LNCAP (cell line): ENCODE results near the gene CYP2W1.

ENCODE experiments used
- TF ChIP-seq, protein P1 (sequence below): fragments of 450-650 bp; IDR thresholded peaks from 2 replicates; pipeline ENCODE4 v1.5.1; 2017; ENCODE audit warnings: mild to moderate bottlenecking

Gene CYP2W1

DNA sequence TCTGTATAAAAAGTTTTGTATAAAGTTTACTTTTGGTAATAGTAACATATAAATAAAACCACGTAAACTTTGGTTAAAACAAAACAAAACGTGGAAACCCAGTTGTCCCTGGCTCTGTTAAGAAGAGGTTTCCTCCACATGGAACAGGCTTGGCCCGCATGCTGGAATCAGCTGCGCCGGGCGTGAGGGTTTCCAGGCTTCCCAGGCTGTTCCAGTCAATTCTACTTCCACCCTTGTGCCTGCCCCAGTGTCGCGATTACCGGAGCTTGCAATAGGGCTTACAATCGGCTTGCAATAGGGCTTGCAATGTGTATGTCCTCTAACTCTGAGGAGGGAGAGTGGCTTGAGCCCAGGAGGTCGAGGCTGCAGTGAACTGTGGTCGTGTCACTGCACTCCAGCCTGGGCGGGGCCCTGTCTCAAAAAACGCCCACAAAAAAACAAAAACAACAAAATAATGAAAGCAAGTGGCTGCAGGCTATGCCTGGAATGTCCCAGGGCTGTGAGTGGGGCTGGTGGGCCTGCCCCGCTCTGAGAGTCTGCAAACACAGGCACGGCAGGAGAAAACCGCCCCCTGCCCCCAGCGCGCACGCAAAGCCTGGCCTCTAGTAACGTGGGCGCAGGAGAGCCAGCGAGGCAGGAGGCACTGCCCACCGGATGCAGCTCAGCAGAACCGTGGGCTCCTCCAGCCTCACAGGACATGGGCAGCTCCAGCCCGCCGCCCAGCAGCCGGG is 16.3 kb downstream of the CYP2W1 start:
- TF ChIP-seq, protein P1, sequence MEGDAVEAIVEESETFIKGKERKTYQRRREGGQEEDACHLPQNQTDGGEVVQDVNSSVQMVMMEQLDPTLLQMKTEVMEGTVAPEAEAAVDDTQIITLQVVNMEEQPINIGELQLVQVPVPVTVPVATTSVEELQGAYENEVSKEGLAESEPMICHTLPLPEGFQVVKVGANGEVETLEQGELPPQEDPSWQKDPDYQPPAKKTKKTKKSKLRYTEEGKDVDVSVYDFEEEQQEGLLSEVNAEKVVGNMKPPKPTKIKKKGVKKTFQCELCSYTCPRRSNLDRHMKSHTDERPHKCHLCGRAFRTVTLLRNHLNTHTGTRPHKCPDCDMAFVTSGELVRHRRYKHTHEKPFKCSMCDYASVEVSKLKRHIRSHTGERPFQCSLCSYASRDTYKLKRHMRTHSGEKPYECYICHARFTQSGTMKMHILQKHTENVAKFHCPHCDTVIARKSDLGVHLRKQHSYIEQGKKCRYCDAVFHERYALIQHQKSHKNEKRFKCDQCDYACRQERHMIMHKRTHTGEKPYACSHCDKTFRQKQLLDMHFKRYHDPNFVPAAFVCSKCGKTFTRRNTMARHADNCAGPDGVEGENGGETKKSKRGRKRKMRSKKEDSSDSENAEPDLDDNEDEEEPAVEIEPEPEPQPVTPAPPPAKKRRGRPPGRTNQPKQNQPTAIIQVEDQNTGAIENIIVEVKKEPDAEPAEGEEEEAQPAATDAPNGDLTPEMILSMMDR, result no peak

- TF ChIP-seq, protein P1, result no peak
These were observed 17.3 kb downstream of the CYP2W1 start for GRCh38 chr7:999941-1000935.

- TF ChIP-seq, protein P1, result no peak
These were observed 21.3 kb downstream of the CYP2W1 start for GRCh38 chr7:1004018-1004852.

GRCh38 chr7:1005303-1005702 is 22.3 kb downstream of the CYP2W1 start:
- TF ChIP-seq, protein P1, result no peak

GRCh38 chr7:1007901-1008300 is 24.9 kb downstream of the CYP2W1 start:
- TF ChIP-seq, protein P1, result no peak

- TF ChIP-seq, protein P1, result no peak
These were observed 25.9 kb downstream of the CYP2W1 start for GRCh38 chr7:1008733-1009363.

DNA sequence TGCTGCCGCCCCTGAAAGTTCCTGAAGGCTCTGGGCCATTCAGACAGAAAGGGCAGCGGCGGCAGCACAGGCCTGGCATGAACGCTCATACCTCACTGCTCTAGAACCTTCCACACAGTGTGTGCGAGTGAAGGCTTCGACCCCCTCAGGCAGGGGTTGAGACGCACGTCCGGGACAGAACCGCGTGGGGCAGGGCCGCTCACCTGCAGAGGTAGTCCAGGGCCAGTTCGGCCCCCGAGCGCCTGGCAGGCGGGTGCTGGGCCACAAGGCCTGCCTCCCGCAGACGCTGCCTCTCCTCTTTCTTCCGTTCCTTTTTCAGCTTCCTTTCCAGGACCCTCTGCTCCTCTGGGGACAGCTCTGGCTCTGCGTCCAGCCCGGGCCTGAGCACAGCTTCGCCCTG is 26.8 kb downstream of the CYP2W1 start:
- TF ChIP-seq, protein P1, result no peak
